ENCODE results near the gene GP1BA. TPM values are rescaled to one million over a fixed set of nuclear protein-coding genes. Genes with fewer than 3 reads are reported as not detected.
A peak's percentile ranks its signal among the peaks of the same experiment; 100 is the strongest.

GP1BA gene
- total RNA-seq, 1 experiment from 2014 or later: not detected

DNA sequence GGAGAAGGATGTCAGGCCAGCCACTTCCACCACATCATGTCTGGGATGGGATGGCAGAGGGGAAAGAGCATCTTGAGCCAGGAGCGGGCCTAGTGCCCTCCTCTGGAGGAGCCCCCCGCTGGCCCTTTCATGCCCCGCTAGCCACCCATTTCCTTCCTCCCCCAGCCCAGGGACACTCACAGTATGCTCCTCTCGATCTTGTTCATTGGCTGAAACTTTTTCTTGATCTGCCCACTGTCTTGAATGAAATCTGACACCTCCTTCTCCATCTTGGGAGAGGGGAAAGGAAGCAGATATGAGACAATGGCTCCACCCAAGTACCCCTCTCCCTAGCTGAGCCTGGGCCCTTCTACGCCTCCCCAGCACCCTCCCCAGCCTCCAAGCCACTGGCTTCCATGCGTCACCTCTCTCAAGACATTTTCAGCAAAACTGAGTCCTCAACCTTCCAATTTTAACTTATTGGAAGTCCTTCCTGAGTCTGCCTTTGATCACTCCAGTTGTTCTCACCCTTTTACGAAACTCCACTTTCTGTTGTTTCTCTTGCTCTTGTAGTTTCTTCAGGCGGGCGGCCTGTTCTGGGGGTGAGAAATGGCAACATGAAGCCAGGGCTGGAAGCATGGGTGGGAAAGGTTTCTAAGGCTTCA, 28.3 kb downstream of the GP1BA start:
- Mint-ChIP-seq H3K27me3 (ENCODE audit: unreplicated experiment) (no peaks in the 10 kb centered on the region), H3K9me3 (ENCODE audit: low read depth, unreplicated experiment) (peaks cover 2% of the 10 kb centered on the region), H3K36me3 (ENCODE audit: insufficient read depth, unreplicated experiment) (peaks cover 34% of the 10 kb centered on the region), H3K4me3 (ENCODE audit: low read depth, unreplicated experiment) (no peak overlapping the region), H3K4me1 (ENCODE audit: low read depth, unreplicated experiment) (no peaks in the 10 kb centered on the region), H3K27ac (ENCODE audit: unreplicated experiment) (no peak overlapping the region)
- intact Hi-C loops (cut with micrococcal nuclease; ENCODE audit: unreplicated experiment): no loop called here
- BruUV-seq (replicated peaks): no TSS peak
- no peak for DNase-seq
- TF ChIP-seq, protein P1, sequence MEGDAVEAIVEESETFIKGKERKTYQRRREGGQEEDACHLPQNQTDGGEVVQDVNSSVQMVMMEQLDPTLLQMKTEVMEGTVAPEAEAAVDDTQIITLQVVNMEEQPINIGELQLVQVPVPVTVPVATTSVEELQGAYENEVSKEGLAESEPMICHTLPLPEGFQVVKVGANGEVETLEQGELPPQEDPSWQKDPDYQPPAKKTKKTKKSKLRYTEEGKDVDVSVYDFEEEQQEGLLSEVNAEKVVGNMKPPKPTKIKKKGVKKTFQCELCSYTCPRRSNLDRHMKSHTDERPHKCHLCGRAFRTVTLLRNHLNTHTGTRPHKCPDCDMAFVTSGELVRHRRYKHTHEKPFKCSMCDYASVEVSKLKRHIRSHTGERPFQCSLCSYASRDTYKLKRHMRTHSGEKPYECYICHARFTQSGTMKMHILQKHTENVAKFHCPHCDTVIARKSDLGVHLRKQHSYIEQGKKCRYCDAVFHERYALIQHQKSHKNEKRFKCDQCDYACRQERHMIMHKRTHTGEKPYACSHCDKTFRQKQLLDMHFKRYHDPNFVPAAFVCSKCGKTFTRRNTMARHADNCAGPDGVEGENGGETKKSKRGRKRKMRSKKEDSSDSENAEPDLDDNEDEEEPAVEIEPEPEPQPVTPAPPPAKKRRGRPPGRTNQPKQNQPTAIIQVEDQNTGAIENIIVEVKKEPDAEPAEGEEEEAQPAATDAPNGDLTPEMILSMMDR (IDR thresholded peaks at IDR 0.05; ENCODE audit: unreplicated experiment): no peak
- CTCF ChIA-PET: no interaction called here

DNA sequence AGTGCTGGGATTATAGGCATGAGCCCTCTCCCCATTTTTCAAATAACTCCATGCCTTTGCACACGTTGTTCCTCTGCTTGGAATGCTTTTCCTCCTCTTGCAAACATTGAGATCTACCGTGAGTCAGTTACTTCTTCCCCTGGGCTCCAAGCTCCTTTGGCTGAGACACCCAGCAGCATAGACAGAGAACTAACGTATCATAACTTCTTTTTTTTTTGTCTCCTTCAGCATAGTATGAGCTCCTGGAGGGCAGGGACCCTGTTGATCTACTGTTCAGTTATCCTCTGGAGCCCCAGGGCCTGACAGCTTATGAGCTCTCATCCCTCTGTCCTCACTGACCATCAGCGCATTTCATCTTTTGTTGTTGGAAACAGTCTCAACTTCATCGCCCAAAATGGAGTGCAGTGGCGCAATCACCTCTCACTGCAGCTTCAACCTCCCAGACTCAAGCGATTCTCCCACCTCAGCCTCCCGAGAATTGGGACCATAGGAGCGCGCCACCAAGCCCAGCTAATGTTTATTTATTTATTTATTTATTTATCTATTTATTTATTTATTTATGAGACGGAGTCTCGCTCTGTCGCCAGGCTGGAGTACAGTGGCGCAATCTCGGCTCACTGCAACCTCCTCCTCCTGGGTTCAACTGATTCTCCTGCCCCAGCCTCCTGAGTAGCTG, 33.4 kb downstream of the GP1BA start:
- Mint-ChIP-seq H3K4me3 (ENCODE audit: low read depth, unreplicated experiment) (no peak overlapping the region), H3K27ac (ENCODE audit: unreplicated experiment) (peak overlapping the region; percentile 50)
- TF ChIP-seq, protein P1 (IDR thresholded peaks at IDR 0.05; ENCODE audit: unreplicated experiment): no peak

DNA sequence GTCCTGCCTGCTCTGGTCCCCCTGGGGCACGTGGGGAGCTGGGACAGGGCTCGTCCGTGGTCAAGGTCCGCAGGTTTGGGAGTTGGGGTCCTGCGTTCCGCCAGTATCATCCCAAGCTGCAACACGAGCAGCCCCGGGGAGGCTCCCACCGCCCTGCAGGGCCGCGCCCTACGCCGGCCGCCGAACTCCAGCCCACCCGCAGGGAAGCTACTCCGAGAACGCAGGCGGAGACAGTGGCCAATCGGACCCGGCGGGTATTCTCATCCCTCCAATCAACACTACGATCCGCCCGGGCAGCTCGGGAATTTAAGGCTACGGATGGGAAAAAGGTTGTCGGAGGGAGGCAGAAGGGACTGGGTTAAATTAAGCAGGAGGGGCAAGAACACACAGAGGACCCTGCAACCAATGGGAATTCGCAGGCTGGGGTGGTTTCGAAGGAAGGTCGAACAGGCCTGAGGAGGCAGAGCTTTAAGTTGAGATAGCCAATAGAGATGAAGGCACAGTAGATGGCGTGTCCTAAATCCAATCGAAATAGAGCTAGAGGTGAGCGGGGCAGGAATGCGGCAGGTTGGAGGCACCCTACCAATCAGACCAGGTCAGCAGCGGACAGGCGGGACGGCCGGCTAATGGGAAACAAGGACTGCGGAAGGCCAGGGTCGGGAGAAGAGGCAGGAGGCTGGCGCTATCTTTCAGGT, 34.9 kb downstream of the GP1BA start:
- intact Hi-C loops (cut with micrococcal nuclease; ENCODE audit: unreplicated experiment): no loop called here
- no peaks in the 10 kb centered on the region for H3K4me1 Mint-ChIP-seq (ENCODE audit: low read depth, unreplicated experiment)
- BruUV-seq (replicated peaks): TSS peak; percentile 73
- TF ChIP-seq, protein P1 (IDR thresholded peaks at IDR 0.05; ENCODE audit: unreplicated experiment): no peak
- no peak overlapping the region for H3K27ac Mint-ChIP-seq (ENCODE audit: unreplicated experiment)
- no peak overlapping the region for H3K4me3 Mint-ChIP-seq (ENCODE audit: low read depth, unreplicated experiment)
- peak; percentile 95 for DNase-seq
- CTCF ChIA-PET: interaction anchor here (0.5 to 2.5 kb wide), 10 partner anchors 14 to 296 kb away, joined by 3 to 11 read pairs (median 4); partner anchors contain the start of genes CAMTA2, RNF167, SLC25A11 and ZNF594
- H3K36me3 Mint-ChIP-seq (ENCODE audit: insufficient read depth, unreplicated experiment): peaks cover 20% of the 10 kb centered on the region
- H3K27me3 Mint-ChIP-seq (ENCODE audit: unreplicated experiment): no peaks in the 10 kb centered on the region
- H3K9me3 Mint-ChIP-seq (ENCODE audit: low read depth, unreplicated experiment): no peaks in the 10 kb centered on the region

More for the DNA sequence above, 33.4 kb downstream of the GP1BA start:
- CTCF ChIA-PET: interaction anchor here (2.2 kb wide), 1 partner anchor 56 kb away, joined by 11 read pairs; no protein-coding TSS in a partner anchor
- H3K36me3 Mint-ChIP-seq (ENCODE audit: insufficient read depth, unreplicated experiment): peaks cover 16% of the 10 kb centered on the region
- intact Hi-C loops (cut with micrococcal nuclease; ENCODE audit: unreplicated experiment): no loop called here
- no peaks in the 10 kb centered on the region for H3K9me3 Mint-ChIP-seq (ENCODE audit: low read depth, unreplicated experiment)
- no peaks in the 10 kb centered on the region for H3K4me1 Mint-ChIP-seq (ENCODE audit: low read depth, unreplicated experiment)
- no peak for DNase-seq
- no peaks in the 10 kb centered on the region for H3K27me3 Mint-ChIP-seq (ENCODE audit: unreplicated experiment)
- BruUV-seq (replicated peaks): no TSS peak

DNA sequence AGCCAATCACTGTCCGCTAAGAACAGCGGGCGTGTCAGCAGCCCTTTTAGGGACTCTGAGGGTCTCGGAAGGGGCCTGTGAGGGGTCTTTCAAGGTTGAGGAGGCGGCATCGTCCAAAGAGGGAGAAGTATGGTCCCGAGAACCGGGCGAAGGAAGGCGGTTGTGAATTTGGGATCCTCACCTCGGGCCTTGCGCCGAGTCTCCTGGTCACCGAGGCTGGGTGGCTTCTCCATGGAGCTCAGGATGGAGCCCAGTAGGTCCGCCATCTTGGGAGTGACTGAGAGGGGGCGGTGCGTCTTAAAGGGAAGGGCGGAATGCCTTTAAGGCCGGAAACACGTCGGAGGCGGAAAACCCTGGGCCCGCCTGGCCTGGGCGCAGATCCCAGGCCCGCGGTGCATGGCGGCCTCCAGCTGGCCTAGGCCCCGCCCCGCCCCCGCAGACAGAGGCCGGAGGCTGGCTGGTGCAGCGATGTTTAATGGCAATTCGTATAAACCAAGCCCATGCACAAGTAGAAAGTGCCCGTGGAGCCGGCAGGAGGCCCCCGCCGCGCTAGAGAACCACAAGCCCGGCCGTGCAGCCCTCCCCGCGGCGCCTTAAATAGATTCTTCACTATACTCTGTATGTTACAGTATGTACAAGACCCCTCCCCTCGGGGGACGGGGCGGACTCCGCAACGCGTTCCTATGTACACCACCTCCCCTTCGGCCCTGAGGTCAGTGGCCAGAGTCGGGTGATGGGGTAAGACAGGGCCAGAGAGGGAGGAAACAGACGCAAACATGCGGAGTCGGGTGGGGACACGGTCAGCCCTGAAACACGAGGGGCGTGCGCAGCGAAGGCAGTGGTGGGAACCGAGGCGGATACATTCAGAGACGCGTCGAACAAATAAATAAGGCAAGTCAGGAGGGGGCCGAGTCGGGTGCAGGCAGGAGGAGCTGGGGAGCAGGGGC, 35.7 kb downstream of the GP1BA start, which contains the start of gene SPAG7:
Gene SPAG7 (minus strand): TSS at position 279 of the 947 bp plus-strand sequence. CDS start 13 bp downstream, at position 266.
- intact Hi-C loops (cut with micrococcal nuclease; ENCODE audit: unreplicated experiment): no loop called here
- TSS peak; percentile 78 for BruUV-seq (replicated peaks)
- peaks cover 20% of the 10 kb centered on the region for H3K36me3 Mint-ChIP-seq (ENCODE audit: insufficient read depth, unreplicated experiment)
- DNase-seq: peak; percentile 91
- H3K4me3 Mint-ChIP-seq (ENCODE audit: low read depth, unreplicated experiment): no peak within 1 kb of the TSS
- H3K27me3 Mint-ChIP-seq (ENCODE audit: unreplicated experiment): no peaks in the 10 kb centered on the region
- CTCF ChIA-PET: interaction anchor here (0.8 to 2.5 kb wide), 9 partner anchors 13 to 295 kb away, joined by 3 to 11 read pairs (median 4); partner anchors contain the start of genes CAMTA2, RNF167, SLC25A11 and ZNF594
- TF ChIP-seq, protein P1 (IDR thresholded peaks at IDR 0.05; ENCODE audit: unreplicated experiment): no peak
- no peaks in the 10 kb centered on the region for H3K9me3 Mint-ChIP-seq (ENCODE audit: low read depth, unreplicated experiment)
- H3K27ac Mint-ChIP-seq (ENCODE audit: unreplicated experiment): no peak within 1 kb of the TSS
- no peaks in the 10 kb centered on the region for H3K4me1 Mint-ChIP-seq (ENCODE audit: low read depth, unreplicated experiment)
